ENCODE measurements around the gene ATP6V1A. TPM values are rescaled to one million over a fixed set of nuclear protein-coding genes. Genes with fewer than 3 reads are reported as not detected.

The ATP6V1A gene
- total RNA-seq, 1 experiment from 2014 or later = 96.4 TPM

DNA sequence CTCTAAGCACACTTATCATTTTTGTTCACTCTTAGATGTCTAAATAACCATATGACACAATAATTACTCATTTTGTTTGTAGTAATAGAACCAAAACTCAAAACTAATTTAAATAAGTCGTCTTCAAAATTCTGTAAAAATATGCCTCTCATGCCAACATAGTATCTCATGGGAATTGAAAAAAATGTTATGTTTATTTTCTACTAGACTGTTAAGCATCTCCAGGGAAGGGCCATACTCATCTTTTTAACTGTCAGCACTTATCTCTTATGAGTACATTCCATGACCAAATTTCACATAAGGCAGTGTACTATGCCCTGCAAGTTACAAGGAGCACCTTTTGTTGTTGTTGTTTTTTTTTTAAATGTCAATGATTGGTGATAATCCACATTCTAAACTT, 32.1 kb upstream of the ATP6V1A start:
- Histone ChIP-seq H3K4me1 (peaks cover 7% of the 10 kb centered on the region), H3K9me3 (no peaks in the 10 kb centered on the region), H3K36me3 (ENCODE audit: control insufficient read depth, insufficient read depth, low read length) (no peaks in the 10 kb centered on the region), H3K4me3 (ENCODE audit: low read depth, low read length) (no peak overlapping the region), H3K27me3 (replicated peaks; ENCODE audit: control insufficient read depth, insufficient read depth, low read length) (no peaks in the 10 kb centered on the region)
- BruUV-seq (replicated peaks) = no TSS peak
- intact Hi-C loops (cut with micrococcal nuclease; ENCODE audit: unreplicated experiment) = no loop called here
- TF ChIP-seq, protein P1, sequence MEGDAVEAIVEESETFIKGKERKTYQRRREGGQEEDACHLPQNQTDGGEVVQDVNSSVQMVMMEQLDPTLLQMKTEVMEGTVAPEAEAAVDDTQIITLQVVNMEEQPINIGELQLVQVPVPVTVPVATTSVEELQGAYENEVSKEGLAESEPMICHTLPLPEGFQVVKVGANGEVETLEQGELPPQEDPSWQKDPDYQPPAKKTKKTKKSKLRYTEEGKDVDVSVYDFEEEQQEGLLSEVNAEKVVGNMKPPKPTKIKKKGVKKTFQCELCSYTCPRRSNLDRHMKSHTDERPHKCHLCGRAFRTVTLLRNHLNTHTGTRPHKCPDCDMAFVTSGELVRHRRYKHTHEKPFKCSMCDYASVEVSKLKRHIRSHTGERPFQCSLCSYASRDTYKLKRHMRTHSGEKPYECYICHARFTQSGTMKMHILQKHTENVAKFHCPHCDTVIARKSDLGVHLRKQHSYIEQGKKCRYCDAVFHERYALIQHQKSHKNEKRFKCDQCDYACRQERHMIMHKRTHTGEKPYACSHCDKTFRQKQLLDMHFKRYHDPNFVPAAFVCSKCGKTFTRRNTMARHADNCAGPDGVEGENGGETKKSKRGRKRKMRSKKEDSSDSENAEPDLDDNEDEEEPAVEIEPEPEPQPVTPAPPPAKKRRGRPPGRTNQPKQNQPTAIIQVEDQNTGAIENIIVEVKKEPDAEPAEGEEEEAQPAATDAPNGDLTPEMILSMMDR (IDR thresholded peaks at IDR 0.05; ENCODE audit: insufficient read depth in 1 of 2, low read depth in 1 of 2, low read length in 1 of 2, severe bottlenecking in 1 of 2, unreplicated experiment in 1 of 2) = no peak
- Mint-ChIP-seq H3K27me3 (ENCODE audit: insufficient read depth, unreplicated experiment) (no peaks in the 10 kb centered on the region), H3K36me3 (ENCODE audit: insufficient read depth, unreplicated experiment) (peaks cover 12% of the 10 kb centered on the region), H3K4me1 (ENCODE audit: low read depth, unreplicated experiment) (peaks cover 6% of the 10 kb centered on the region), H3K4me3 (ENCODE audit: unreplicated experiment) (no peak overlapping the region), H3K9me3 (ENCODE audit: unreplicated experiment) (no peaks in the 10 kb centered on the region), H3K27ac (ENCODE audit: unreplicated experiment) (no peak overlapping the region)
- POLR2A ChIA-PET = no interaction called here
- CTCF ChIA-PET = no interaction called here
- no peak for DNase-seq

DNA sequence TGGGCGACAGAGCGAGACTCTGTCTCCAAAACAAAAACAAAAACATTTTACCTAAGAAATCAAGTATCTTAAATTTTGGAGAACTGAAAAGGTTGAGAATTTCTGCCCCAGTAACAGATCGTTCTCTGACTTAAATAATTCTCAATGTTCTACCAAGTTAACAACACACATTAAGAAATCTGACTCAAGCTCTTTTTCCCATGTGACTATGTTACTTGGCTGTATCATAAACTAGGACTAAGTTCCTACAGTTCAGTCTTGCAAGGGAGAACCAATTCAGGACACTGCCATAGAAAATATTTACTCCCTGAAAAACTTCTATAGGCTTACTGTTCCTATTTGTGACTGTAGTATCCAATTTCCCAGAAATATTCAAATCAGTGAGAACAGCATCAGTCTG, 29.5 kb upstream of the ATP6V1A start:
- no peaks in the 10 kb centered on the region for H3K36me3 ChIP-seq (ENCODE audit: control insufficient read depth, insufficient read depth, low read length)
- Mint-ChIP-seq H3K4me3 (ENCODE audit: unreplicated experiment) (no peak overlapping the region), H3K36me3 (ENCODE audit: insufficient read depth, unreplicated experiment) (peaks cover 30% of the 10 kb centered on the region), H3K27ac (ENCODE audit: unreplicated experiment) (no peak overlapping the region), H3K9me3 (ENCODE audit: unreplicated experiment) (no peaks in the 10 kb centered on the region), H3K27me3 (ENCODE audit: insufficient read depth, unreplicated experiment) (no peaks in the 10 kb centered on the region), H3K4me1 (ENCODE audit: low read depth, unreplicated experiment) (peaks cover 5% of the 10 kb centered on the region)
- CTCF ChIA-PET = no interaction called here
- intact Hi-C loops (cut with micrococcal nuclease; ENCODE audit: unreplicated experiment) = no loop called here
- peaks cover 7% of the 10 kb centered on the region for H3K4me1 ChIP-seq
- no peaks in the 10 kb centered on the region for H3K9me3 ChIP-seq
- TF ChIP-seq, protein P1 (IDR thresholded peaks at IDR 0.05; ENCODE audit: insufficient read depth in 1 of 2, low read depth in 1 of 2, low read length in 1 of 2, severe bottlenecking in 1 of 2, unreplicated experiment in 1 of 2) = no peak
- BruUV-seq (replicated peaks) = no TSS peak
- H3K4me3 ChIP-seq (ENCODE audit: low read depth, low read length) = no peak overlapping the region
- H3K27me3 ChIP-seq (replicated peaks; ENCODE audit: control insufficient read depth, insufficient read depth, low read length) = no peaks in the 10 kb centered on the region
- POLR2A ChIA-PET = no interaction called here
- no peak for DNase-seq

DNA sequence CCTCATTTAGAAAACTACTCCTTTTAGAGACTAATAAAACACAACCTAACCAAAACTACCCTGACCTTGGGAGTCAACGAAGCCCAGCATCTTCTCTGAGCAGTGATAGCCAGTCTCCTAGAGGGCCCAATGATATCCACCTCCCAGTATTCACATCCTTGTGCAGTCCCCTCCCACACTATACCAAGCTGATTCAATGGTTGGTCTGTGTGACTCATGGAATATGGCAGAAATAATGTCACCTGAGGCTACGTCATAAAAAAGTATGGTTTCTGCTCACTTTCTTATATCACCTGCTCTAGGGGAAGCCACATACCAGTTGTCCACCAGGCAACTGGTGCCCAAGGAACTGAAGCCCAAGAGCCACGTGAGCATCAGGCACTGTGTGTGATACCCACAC, 29.0 kb upstream of the ATP6V1A start:
- intact Hi-C loops (cut with micrococcal nuclease; ENCODE audit: unreplicated experiment) = no loop called here
- Mint-ChIP-seq H3K27me3 (ENCODE audit: insufficient read depth, unreplicated experiment) (no peaks in the 10 kb centered on the region), H3K4me1 (ENCODE audit: low read depth, unreplicated experiment) (peaks cover under 1% of the 10 kb centered on the region), H3K9me3 (ENCODE audit: unreplicated experiment) (no peaks in the 10 kb centered on the region), H3K4me3 (ENCODE audit: unreplicated experiment) (no peak overlapping the region), H3K36me3 (ENCODE audit: insufficient read depth, unreplicated experiment) (peaks cover 35% of the 10 kb centered on the region), H3K27ac (ENCODE audit: unreplicated experiment) (no peak overlapping the region)
- Histone ChIP-seq H3K27me3 (replicated peaks; ENCODE audit: control insufficient read depth, insufficient read depth, low read length) (no peaks in the 10 kb centered on the region), H3K9me3 (no peaks in the 10 kb centered on the region), H3K36me3 (ENCODE audit: control insufficient read depth, insufficient read depth, low read length) (no peaks in the 10 kb centered on the region), H3K4me1 (peaks cover 7% of the 10 kb centered on the region), H3K4me3 (ENCODE audit: low read depth, low read length) (no peak overlapping the region)
- ChIA-PET POLR2A (no interaction called here), CTCF (no interaction called here)
- no TSS peak for BruUV-seq (replicated peaks)
- TF ChIP-seq, protein P1 (IDR thresholded peaks at IDR 0.05; ENCODE audit: insufficient read depth in 1 of 2, low read depth in 1 of 2, low read length in 1 of 2, severe bottlenecking in 1 of 2, unreplicated experiment in 1 of 2) = no peak
- no peak for DNase-seq

Data from Caco-2 (cell line).